HG03039 (cell line): ENCODE data around the gene EFS.
"Not testable (repeated sequence)": the region's sequence is repeated elsewhere in the genome, so short reads cannot be mapped to it uniquely, and the experiment has no call there.

Experiments
- ATAC-seq: cut with Tn5 transposase; IDR thresholded peaks from one replicate; pipeline ENCODE4 v1.9.1; 2021; ENCODE audit warnings: mild to moderate bottlenecking, moderate library complexity; ENCODE audit not compliant: unreplicated experiment

The EFS gene

GRCh38 chr14:23399591-23399990 lies 34.6 kb upstream of the EFS start:
- no peak for ATAC-seq

- no peak for ATAC-seq
Measured at GRCh38 chr14:23399136-23399535, 34.2 kb upstream of the EFS start.

GRCh38 chr14:23398348-23398747 lies 33.4 kb upstream of the EFS start:
- ATAC-seq = no peak

GRCh38 chr14:23396781-23397407 lies 31.9 kb upstream of the EFS start:
- ATAC-seq = no peak

GRCh38 chr14:23396126-23396525 lies 31.2 kb upstream of the EFS start:
- no peak for ATAC-seq

GRCh38 chr14:23392613-23393012 lies 27.6 kb upstream of the EFS start:
- no peak for ATAC-seq

- ATAC-seq = not testable (repeated sequence)
Measured at GRCh38 chr14:23389871-23390270, 24.9 kb upstream of the EFS start.

GRCh38 chr14:23389396-23389795 lies 24.4 kb upstream of the EFS start:
- ATAC-seq = no peak

- no peak for ATAC-seq
Measured at GRCh38 chr14:23388996-23389395, 24.0 kb upstream of the EFS start.

- ATAC-seq = no peak
Measured at GRCh38 chr14:23387916-23388882, 23.2 kb upstream of the EFS start.

GRCh38 chr14:23386999-23387398 lies 22.0 kb upstream of the EFS start:
- no peak for ATAC-seq

- not testable (repeated sequence) for ATAC-seq
Measured at GRCh38 chr14:23386266-23386657, 21.3 kb upstream of the EFS start.

GRCh38 chr14:23385642-23386265 lies 20.8 kb upstream of the EFS start:
- no peak for ATAC-seq

GRCh38 chr14:23385244-23385641 lies 20.3 kb upstream of the EFS start:
- ATAC-seq = no peak

GRCh38 chr14:23384364-23385080 lies 19.6 kb upstream of the EFS start:
- ATAC-seq = no peak

GRCh38 chr14:23382731-23383440 lies 17.9 kb upstream of the EFS start:
- no peak for ATAC-seq

GRCh38 chr14:23382276-23382675 lies 17.3 kb upstream of the EFS start:
- ATAC-seq = no peak

GRCh38 chr14:23381871-23382270 lies 16.9 kb upstream of the EFS start:
- ATAC-seq = no peak

- ATAC-seq = no peak
Measured at GRCh38 chr14:23380976-23381375, 16.0 kb upstream of the EFS start.

GRCh38 chr14:23380197-23380914 lies 15.4 kb upstream of the EFS start:
- ATAC-seq = no peak
